UCSD-AML1 (cell line): Measurements from ENCODE around the gene STXBP4.
A peak's percentile ranks its signal among the peaks of the same experiment; 100 is the strongest.
"Not testable (repeated sequence)": the region's sequence is repeated elsewhere in the genome, so short reads cannot be mapped to it uniquely, and the experiment has no call there.

Experiments used
- DNase-seq: peaks from one replicate; lab custom pipeline; 2025; ENCODE audit not compliant: unreplicated experiment; lab: John Stamatoyannopoulos, UW

The STXBP4 gene

GRCh38 chr17:55040611-55041010 lies 72.0 kb downstream of the STXBP4 start:
- no peak for DNase-seq

GRCh38 chr17:55053855-55054254 lies 85.3 kb downstream of the STXBP4 start:
- no peak for DNase-seq

GRCh38 chr17:55054429-55054828 lies 85.9 kb downstream of the STXBP4 start:
- no peak for DNase-seq

- no peak for DNase-seq
Observed at GRCh38 chr17:55056526-55056925, 88.0 kb downstream of the STXBP4 start.

- no peak for DNase-seq
Observed at GRCh38 chr17:55057184-55057583, 88.6 kb downstream of the STXBP4 start.

GRCh38 chr17:55059724-55060123 lies 91.2 kb downstream of the STXBP4 start:
- DNase-seq, result no peak

- no peak for DNase-seq
Observed at GRCh38 chr17:55062921-55063320, 94.4 kb downstream of the STXBP4 start.

- DNase-seq, result no peak
Observed at GRCh38 chr17:55063885-55064874, 95.6 kb downstream of the STXBP4 start.

GRCh38 chr17:55067697-55068439 lies 99.3 kb downstream of the STXBP4 start:
- DNase-seq, result no peak

- DNase-seq, result no peak
Observed at GRCh38 chr17:55068862-55069811, 100.6 kb downstream of the STXBP4 start.

- DNase-seq, result no peak
Observed at GRCh38 chr17:55069983-55070529, 101.5 kb downstream of the STXBP4 start.

GRCh38 chr17:55072898-55073297 lies 104.3 kb downstream of the STXBP4 start:
- no peak for DNase-seq

GRCh38 chr17:55073467-55073866 lies 104.9 kb downstream of the STXBP4 start:
- DNase-seq, result not testable (repeated sequence)

GRCh38 chr17:55081559-55081958 lies 113.0 kb downstream of the STXBP4 start:
- DNase-seq, result no peak

GRCh38 chr17:55086635-55087058 lies 118.1 kb downstream of the STXBP4 start:
- no peak for DNase-seq

- DNase-seq, result no peak
Observed at GRCh38 chr17:55089256-55089655, 120.7 kb downstream of the STXBP4 start.

- peak; percentile 16 for DNase-seq
Observed at GRCh38 chr17:55090079-55090492, 121.5 kb downstream of the STXBP4 start.

GRCh38 chr17:55093353-55093752 lies 124.8 kb downstream of the STXBP4 start:
- no peak for DNase-seq

- no peak for DNase-seq
Observed at GRCh38 chr17:55098765-55099164, 130.2 kb downstream of the STXBP4 start.

GRCh38 chr17:55110521-55110920 lies 142.0 kb downstream of the STXBP4 start:
- no peak for DNase-seq
